Effector memory CD4-positive, alpha-beta T cell (primary cell): ENCODE data around the gene HDGFL3.

Experiments used
- DNase-seq, 3 donors: peaks; one replicate each; pipeline ENCODE4 v3.0.0-alpha.2; 2020
- H3K27ac ChIP-seq: 2 replicates; pipeline ENCODE4 v1.7.0; 2013; ENCODE audit warnings: mild to moderate bottlenecking, low read length, moderate library complexity; ENCODE audit not compliant: insufficient read depth, poor library complexity, severe bottlenecking
- H3K27me3 ChIP-seq: replicated peaks from 2 replicates; pipeline ENCODE4 v1.7.0; 2013; ENCODE audit warnings: mild to moderate bottlenecking, low read length; ENCODE audit not compliant: insufficient read depth, control insufficient read depth, poor library complexity, severe bottlenecking
- H3K36me3 ChIP-seq: 2 replicates; pipeline ENCODE4 v1.7.0; 2013; ENCODE audit warnings: mild to moderate bottlenecking, low read length, moderate library complexity; ENCODE audit not compliant: control insufficient read depth, insufficient read depth
- H3K4me1 ChIP-seq: 2 replicates; pipeline ENCODE4 v1.7.0; 2013; ENCODE audit warnings: low read length, mild to moderate bottlenecking; ENCODE audit not compliant: control insufficient read depth, insufficient read depth, poor library complexity, severe bottlenecking
- H3K4me3 ChIP-seq: 2 replicates; pipeline ENCODE4 v1.7.0; 2013; ENCODE audit warnings: low read length, low read depth, mild to moderate bottlenecking; ENCODE audit not compliant: insufficient read depth, poor library complexity, severe bottlenecking
- H3K9me3 ChIP-seq: 2 replicates; pipeline ENCODE4 v1.7.0; 2013; ENCODE audit warnings: mild to moderate bottlenecking, low read length, moderate library complexity; ENCODE audit not compliant: control insufficient read depth

Gene HDGFL3

DNA sequence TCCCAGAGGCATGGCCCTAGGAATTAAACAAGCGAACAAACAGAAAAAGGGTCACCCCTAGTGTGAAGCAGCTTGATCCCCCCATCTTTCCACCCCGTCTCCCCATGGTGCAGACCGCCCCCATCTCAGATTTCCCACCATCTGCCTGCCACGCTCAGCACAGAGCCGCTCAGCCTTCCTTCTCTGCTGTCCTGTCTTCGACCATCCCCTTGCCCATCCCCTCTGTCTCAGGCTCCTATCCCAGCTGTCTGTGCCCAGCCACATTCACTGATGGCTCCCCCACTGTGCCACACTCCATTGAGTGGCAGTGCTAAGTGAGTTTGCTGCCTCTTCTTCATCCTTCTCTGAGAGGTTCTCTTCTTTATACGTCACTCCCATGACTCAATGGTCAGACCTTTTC lies 128.9 kb downstream of the HDGFL3 start:
- Histone ChIP-seq H3K27me3 (no peaks in the 10 kb centered on the region), H3K9me3 (no peaks in the 10 kb centered on the region), H3K4me1 (no peaks in the 10 kb centered on the region), H3K4me3 (no peak overlapping the region), H3K27ac (no peak overlapping the region), H3K36me3 (no peaks in the 10 kb centered on the region)
- no peak for DNase-seq
